Osteoblast (primary cell): ENCODE results near the gene WEE2. TPM values are rescaled to one million over a fixed set of nuclear protein-coding genes. Genes with fewer than 3 reads are reported as not detected.
"Not testable (repeated sequence)": the region's sequence is repeated elsewhere in the genome, so short reads cannot be mapped to it uniquely, and the experiment has no call there.

ENCODE experiments used
- DNase-seq: peaks from one replicate; pipeline ENCODE4 v3.0.0; 2011; ENCODE audit warnings: low spot score, mixed read lengths; ENCODE audit not compliant: insufficient read length; ENCODE audit errors: missing footprints
- H2AFZ ChIP-seq: 2 replicates; pipeline ENCODE4 v1.6.0; 2011; ENCODE audit warnings: mild to moderate bottlenecking, low read length
- H3K27ac ChIP-seq: 2 replicates; pipeline ENCODE4 v1.5.1; 2011; ENCODE audit warnings: mild to moderate bottlenecking, low read depth, low read length, moderate library complexity
- H3K27me3 ChIP-seq: 2 replicates; pipeline ENCODE4 v1.6.0; 2012; ENCODE audit warnings: mild to moderate bottlenecking, control low read depth, inconsistent platforms, low read length, moderate library complexity; ENCODE audit not compliant: insufficient read depth
- H3K36me3 ChIP-seq: 2 replicates; pipeline ENCODE4 v1.5.1; 2011; ENCODE audit warnings: mild to moderate bottlenecking, low read length, control low read depth, moderate library complexity; ENCODE audit not compliant: insufficient read depth
- H3K4me1 ChIP-seq: 2 replicates; pipeline ENCODE4 v1.5.1; 2011; ENCODE audit warnings: mild to moderate bottlenecking, low read length, control low read depth, moderate library complexity; ENCODE audit not compliant: insufficient read depth
- H3K4me2 ChIP-seq: 2 replicates; pipeline ENCODE4 v1.6.0; 2011; ENCODE audit warnings: mild to moderate bottlenecking, low read length; ENCODE audit not compliant: insufficient read depth
- H3K4me3 ChIP-seq: fragments of 200-600 bp; sonication (generic); 3 replicates; pipeline ENCODE4 v1.5.1; 2012; ENCODE audit warnings: mild to moderate bottlenecking, low read length, inconsistent platforms; ENCODE audit not compliant: insufficient read depth
- H3K79me2 ChIP-seq: 2 replicates; pipeline ENCODE4 v1.6.0; 2012; ENCODE audit warnings: mild to moderate bottlenecking, low read length, control low read depth, inconsistent platforms; ENCODE audit not compliant: insufficient read depth
- H3K9me3 ChIP-seq: 2 replicates; pipeline ENCODE4 v1.5.1; 2011; ENCODE audit warnings: low read depth, low read length, control low read depth
- H4K20me1 ChIP-seq: 2 replicates; pipeline ENCODE4 v1.6.0; 2012; ENCODE audit warnings: mild to moderate bottlenecking, low read length, control low read depth; ENCODE audit not compliant: insufficient read depth
- total RNA-seq: library from RNA; depleted of rRNA; stranded (reverse); fragments of >200 nt; gene quantifications from 2 replicates; pipeline ENCODE4 v1.2.3, GENCODE V29; 2012
- TF ChIP-seq, protein P1 (sequence below): IDR thresholded peaks from 2 replicates; pipeline ENCODE4 v1.5.1; 2011; ENCODE audit warnings: mild to moderate bottlenecking, low read depth, low read length, moderate library complexity; ENCODE audit errors: extremely low read depth

Gene WEE2
- total RNA-seq, 1 donor = not detected

DNA sequence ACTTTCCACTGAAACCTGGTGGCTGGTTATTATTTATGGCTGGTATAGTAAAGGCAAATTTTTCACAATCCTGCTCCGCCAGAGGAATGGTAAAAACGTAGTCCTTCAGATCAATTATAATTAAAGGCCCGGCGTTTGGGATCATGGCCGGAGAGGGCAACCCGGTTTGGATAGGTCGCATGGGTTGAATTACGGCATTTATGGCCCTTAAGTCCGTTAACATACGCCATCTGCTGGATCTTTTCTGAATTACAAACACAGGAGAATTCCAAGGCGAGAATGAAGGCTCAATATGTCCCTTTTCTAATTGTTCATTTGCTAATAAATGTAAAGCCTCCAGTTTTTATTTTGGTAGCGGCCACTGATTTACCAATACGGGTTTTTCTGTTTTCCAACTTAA lies 44.5 kb downstream of the WEE2 start:
- Histone ChIP-seq H3K9me3 (peaks cover 5% of the 10 kb centered on the region), H3K27me3 (no peaks in the 10 kb centered on the region), H3K4me1 (no peaks in the 10 kb centered on the region), H3K4me3 (no peak overlapping the region), H2AFZ (no peak overlapping the region), H3K79me2 (no peaks in the 10 kb centered on the region), H3K27ac (no peak overlapping the region), H3K36me3 (peaks cover 68% of the 10 kb centered on the region), H3K4me2 (no peak overlapping the region), H4K20me1 (peaks cover 4% of the 10 kb centered on the region)
- TF ChIP-seq, protein P1, sequence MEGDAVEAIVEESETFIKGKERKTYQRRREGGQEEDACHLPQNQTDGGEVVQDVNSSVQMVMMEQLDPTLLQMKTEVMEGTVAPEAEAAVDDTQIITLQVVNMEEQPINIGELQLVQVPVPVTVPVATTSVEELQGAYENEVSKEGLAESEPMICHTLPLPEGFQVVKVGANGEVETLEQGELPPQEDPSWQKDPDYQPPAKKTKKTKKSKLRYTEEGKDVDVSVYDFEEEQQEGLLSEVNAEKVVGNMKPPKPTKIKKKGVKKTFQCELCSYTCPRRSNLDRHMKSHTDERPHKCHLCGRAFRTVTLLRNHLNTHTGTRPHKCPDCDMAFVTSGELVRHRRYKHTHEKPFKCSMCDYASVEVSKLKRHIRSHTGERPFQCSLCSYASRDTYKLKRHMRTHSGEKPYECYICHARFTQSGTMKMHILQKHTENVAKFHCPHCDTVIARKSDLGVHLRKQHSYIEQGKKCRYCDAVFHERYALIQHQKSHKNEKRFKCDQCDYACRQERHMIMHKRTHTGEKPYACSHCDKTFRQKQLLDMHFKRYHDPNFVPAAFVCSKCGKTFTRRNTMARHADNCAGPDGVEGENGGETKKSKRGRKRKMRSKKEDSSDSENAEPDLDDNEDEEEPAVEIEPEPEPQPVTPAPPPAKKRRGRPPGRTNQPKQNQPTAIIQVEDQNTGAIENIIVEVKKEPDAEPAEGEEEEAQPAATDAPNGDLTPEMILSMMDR = peak; percentile 34
- no peak for DNase-seq

DNA sequence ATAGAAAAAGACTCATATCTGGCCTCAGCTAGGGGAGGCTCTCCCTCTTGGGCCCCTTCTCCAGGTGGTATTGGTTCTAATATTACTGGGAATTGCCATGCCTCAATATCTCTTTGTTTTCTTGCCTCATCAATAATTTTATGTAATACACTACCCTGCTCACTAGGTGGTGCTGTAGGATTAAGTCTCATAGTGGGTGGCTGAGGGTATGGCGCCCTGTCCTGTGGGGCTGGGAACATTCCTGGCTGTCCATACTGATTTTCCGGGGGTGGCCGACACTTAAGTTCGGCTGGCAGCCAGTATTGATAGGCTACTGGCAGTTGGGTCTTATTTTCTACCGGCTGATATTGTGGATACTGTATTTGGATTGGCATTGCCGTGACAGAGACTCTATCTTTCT lies 46.8 kb downstream of the WEE2 start:
- Histone ChIP-seq H4K20me1 (peaks cover 4% of the 10 kb centered on the region), H3K79me2 (no peaks in the 10 kb centered on the region), H3K27me3 (no peaks in the 10 kb centered on the region), H3K4me2 (no peak overlapping the region), H3K27ac (no peak overlapping the region), H3K36me3 (peaks cover 53% of the 10 kb centered on the region), H3K9me3 (peaks cover 5% of the 10 kb centered on the region), H3K4me3 (no peak overlapping the region), H2AFZ (no peak overlapping the region), H3K4me1 (no peaks in the 10 kb centered on the region)
- TF ChIP-seq, protein P1 = peak; percentile 48
- DNase-seq = no peak

DNA sequence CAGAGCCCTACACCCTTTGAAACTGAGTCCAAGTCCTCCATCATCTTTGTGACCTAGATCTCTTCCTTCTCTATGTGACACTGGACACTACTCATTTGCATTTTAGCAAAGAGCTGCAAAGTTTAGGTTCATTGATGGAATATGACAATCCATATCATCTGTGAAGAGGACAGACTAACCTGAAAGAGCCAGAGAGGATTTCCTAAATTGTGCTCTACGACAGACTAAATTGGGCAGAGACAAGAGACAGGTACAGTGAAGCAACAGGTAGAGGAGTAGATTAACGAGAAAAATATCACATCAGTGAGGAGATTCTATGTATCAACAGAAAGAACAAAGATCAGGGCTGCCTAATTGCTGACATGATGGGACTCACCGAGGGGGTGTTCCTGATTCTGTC lies 55.6 kb downstream of the WEE2 start, which contains the start of gene TAS2R3:
TAS2R3 (plus strand) TSS at position 301 of the 400 bp plus-strand sequence; CDS start at position 363, 62 bp downstream.
- Histone ChIP-seq H3K79me2 (no peaks in the 10 kb centered on the region), H3K4me1 (no peaks in the 10 kb centered on the region), H3K27ac (no peak within 1 kb of the TSS), H4K20me1 (no peaks in the 10 kb centered on the region), H3K27me3 (no peaks in the 10 kb centered on the region), H3K9me3 (no peaks in the 10 kb centered on the region), H3K4me3 (no peak within 1 kb of the TSS), H3K4me2 (no peak within 1 kb of the TSS), H3K36me3 (peaks cover 4% of the 10 kb centered on the region), H2AFZ (no peak within 1 kb of the TSS)
- TF ChIP-seq, protein P1 = no peak
- DNase-seq = no peak

DNA sequence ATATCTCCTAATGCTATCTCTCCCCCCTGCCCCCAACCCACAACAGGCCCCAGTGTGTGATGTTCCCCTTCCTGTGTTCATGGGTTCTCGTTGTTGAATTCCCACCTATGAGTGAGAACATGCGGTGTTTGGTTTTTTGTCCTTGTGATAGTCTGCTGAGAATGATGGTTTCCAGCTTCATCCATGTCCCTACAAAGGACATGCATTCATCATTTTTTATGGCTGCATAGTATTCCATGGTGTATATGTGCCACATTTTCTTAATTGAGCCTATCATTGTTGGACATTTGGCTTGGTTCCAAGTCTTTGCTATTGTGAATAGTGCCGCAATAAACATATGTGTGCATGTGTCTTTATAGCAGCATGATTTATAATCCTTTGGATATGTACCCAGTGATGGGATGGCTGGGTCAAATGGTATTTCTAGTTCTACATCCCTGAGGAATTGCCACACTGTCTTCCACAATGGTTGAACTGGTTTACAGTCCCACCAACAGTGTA lies 62.0 kb downstream of the WEE2 start:
- H3K79me2 ChIP-seq, H3K27ac ChIP-seq, H3K4me2 ChIP-seq: not testable (repeated sequence)

More for the DNA sequence above, 62.0 kb downstream of the WEE2 start:
- not testable (repeated sequence) for H3K27me3 ChIP-seq, DNase-seq, H4K20me1 ChIP-seq, H3K9me3 ChIP-seq, H3K4me1 ChIP-seq, H3K4me3 ChIP-seq, H2AFZ ChIP-seq, H3K36me3 ChIP-seq
